Bronchial epithelial cell (primary cell): ENCODE measurements around the gene RELCH. TPM values are rescaled to one million over a fixed set of nuclear protein-coding genes. Genes with fewer than 3 reads are reported as not detected.
A peak's percentile ranks its signal among the peaks of the same experiment; 100 is the strongest.

Source experiments
- DNase-seq: peaks from one replicate; pipeline ENCODE4 v3.0.0-alpha.2; 2010; ENCODE audit warnings: low read depth
- FAIRE-seq: peaks from 2 replicates; lab custom pipeline; 2011; peaks lifted over from hg19 to GRCh38; lab: Jason Lieb, UNC
- H3K27me3 ChIP-seq: 2 replicates; pipeline ENCODE4 v1.5.1; 2011; ENCODE audit warnings: low read length; ENCODE audit not compliant: control insufficient read depth, insufficient read depth
- H3K36me3 ChIP-seq: 2 replicates; pipeline ENCODE4 v1.5.1; 2011; ENCODE audit warnings: low read length; ENCODE audit not compliant: control insufficient read depth, insufficient read depth
- H3K4me3 ChIP-seq: 2 replicates; pipeline ENCODE4 v1.5.1; 2011; ENCODE audit warnings: mild to moderate bottlenecking, low read depth, low read length, control low read depth
- total RNA-seq: library from RNA; depleted of rRNA; stranded (reverse); fragments of >200 nt; gene quantifications from 2 replicates; pipeline ENCODE4 v1.2.1, GENCODE V29; 2014
- TF ChIP-seq, protein P1 (sequence below): IDR thresholded peaks from 2 replicates; pipeline ENCODE4 v1.5.1; 2011; ENCODE audit warnings: mild to moderate bottlenecking, moderate library complexity, low read length, control low read depth, inconsistent platforms; ENCODE audit not compliant: insufficient read depth, severe bottlenecking

Gene RELCH
- total RNA-seq, 1 donor from 2014 or later, result 29.5 TPM

DNA sequence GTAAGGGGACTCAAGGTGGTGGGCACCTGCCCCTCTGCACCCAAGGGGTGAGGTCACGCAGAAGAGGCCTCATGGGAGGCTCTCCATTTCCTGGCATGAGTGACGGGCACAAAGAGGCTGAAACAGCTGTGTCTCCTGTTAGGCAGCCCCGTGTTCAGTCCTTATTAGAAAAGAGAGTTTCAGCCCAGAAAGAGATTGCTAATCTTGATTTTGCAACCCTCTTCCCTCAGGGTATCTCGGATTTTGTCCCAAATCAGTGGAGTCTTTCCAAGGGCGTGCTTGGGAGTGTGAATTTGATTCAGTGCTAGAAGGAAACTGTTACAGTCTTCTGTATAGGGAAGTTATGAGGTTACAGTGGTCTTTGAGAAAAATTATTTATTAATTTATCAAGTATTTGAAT is 148.4 kb downstream of the RELCH start:
- Histone ChIP-seq H3K36me3 (no peaks in the 10 kb centered on the region), H3K4me3 (no peak overlapping the region), H3K27me3 (no peaks in the 10 kb centered on the region)
- DNase-seq, result no peak
- TF ChIP-seq, protein P1, sequence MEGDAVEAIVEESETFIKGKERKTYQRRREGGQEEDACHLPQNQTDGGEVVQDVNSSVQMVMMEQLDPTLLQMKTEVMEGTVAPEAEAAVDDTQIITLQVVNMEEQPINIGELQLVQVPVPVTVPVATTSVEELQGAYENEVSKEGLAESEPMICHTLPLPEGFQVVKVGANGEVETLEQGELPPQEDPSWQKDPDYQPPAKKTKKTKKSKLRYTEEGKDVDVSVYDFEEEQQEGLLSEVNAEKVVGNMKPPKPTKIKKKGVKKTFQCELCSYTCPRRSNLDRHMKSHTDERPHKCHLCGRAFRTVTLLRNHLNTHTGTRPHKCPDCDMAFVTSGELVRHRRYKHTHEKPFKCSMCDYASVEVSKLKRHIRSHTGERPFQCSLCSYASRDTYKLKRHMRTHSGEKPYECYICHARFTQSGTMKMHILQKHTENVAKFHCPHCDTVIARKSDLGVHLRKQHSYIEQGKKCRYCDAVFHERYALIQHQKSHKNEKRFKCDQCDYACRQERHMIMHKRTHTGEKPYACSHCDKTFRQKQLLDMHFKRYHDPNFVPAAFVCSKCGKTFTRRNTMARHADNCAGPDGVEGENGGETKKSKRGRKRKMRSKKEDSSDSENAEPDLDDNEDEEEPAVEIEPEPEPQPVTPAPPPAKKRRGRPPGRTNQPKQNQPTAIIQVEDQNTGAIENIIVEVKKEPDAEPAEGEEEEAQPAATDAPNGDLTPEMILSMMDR, result no peak
- no peak for FAIRE-seq

DNA sequence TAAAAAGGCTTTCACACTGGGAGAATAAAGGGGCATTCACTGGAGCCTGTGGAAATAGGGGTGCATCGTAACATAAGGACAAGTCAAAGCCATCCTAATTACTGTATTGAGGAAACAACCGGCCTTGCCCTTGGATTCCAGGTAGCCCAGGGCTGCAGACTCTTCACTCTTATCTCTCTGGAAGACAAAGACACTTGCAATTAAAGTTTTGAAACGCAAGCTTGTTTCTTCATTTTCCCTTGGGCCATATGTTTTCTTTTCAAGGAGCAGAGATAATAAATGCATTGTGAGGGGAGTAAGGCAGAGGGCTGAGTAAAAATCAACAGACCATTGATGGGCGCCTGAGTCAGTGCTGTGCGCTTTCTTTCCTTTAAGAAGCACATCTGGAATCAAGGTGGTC is 149.6 kb downstream of the RELCH start:
- no peak for FAIRE-seq
- DNase-seq, result no peak
- Histone ChIP-seq H3K4me3 (no peak overlapping the region), H3K27me3 (no peaks in the 10 kb centered on the region), H3K36me3 (no peaks in the 10 kb centered on the region)
- TF ChIP-seq, protein P1, result no peak

DNA sequence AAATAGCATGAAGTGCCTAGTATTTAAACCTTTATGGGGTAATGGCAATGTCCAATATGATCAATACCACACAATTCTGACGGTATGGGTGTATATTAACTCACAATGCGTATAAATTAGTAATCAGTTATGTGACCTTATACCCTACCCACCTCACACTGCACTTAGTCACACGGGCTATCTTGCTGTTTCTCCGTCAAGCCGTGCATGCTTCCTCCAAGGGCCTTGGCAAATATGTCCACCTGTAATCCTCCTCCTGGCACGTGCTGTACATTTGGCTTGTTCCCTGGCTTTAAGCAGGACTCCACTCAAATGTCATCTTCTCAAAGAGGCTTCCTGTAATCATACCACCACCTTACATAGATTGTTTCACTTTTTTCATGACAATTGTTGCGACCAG is 150.3 kb downstream of the RELCH start:
- Histone ChIP-seq H3K4me3 (no peak overlapping the region), H3K36me3 (no peaks in the 10 kb centered on the region), H3K27me3 (no peaks in the 10 kb centered on the region)
- DNase-seq (no peak), FAIRE-seq (peak; percentile 47)
- TF ChIP-seq, protein P1, result no peak

DNA sequence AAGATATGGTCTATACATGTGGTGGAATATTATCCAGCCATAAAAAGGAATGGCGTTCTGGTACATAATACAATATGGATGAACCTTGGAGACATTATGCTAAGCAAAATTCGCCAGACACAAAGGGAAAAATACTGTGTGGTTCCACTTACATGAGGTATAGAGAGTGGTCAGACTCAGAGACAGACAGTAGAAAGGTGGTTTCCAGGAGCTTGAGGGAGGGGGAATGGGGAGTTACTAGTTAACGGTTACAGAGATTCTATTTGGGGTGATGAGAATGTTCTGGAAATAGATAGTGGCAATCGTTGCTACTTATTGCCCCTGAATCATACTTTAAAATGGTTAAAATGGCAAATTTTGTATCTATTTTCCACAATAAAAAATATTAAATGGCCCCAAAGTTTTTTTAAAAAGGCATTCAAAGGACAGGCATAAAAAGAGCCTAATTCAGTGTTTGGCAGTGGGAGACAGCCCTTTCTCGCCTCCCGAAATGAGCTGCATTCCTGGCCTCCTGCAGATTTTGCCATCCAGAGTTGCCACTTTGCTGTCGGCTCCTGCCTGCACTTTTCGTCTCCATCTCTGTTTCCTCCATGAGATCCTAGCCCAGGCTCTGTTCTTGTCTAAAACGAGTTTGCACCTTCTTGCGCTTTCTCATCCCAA is 151.5 kb downstream of the RELCH start:
- no peak for FAIRE-seq
- DNase-seq, result no peak

DNA sequence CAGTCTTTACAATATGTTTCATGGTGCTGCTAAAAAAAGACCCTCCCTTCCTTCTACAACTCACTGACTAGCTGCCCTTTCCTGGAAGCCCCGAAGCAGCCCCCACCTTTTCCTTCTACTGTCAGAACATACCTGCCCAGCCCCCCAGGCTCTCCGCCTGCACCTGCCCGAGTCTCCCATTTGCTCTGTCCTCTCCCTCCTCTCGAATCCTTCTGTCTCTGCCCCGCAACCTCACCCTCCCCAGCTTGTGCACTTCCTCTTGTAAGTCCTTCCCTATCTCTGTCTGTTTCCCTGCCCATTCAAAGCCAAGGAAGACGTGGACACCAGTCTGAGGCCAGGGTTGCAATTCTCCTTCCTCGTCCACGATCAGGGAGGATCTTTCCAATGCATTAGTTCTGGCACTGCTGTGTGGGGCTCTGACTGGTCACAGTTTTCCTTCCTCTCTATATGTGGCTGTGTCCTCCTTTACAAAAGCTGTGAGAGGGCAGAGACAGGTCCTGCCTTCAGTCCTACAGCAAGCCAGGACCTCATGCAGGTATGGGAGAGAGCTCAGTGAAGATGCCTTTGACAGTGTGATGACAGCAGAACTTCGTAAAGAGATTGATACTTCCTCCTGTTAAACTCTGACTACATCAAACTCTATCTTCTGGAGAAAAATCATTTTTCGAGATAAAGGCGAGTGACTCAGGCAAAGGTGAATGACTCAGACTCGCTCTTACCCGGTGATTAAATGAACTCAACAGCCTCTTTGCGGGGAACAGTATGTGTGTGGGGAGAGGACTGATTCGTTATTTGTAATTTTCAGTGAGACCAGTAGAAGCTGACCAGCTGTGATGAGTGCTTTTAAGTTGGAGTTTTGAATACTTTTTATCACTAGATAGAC is 152.3 kb downstream of the RELCH start:
- H3K36me3 ChIP-seq, result no peaks in the 10 kb centered on the region
- DNase-seq (peak; percentile 86), FAIRE-seq (peak; percentile 23)
- no peak overlapping the region for H3K4me3 ChIP-seq
- H3K27me3 ChIP-seq, result no peaks in the 10 kb centered on the region
- TF ChIP-seq, protein P1, result no peak

More for the DNA sequence above, 151.5 kb downstream of the RELCH start:
- H3K27me3 ChIP-seq, result no peaks in the 10 kb centered on the region
- H3K4me3 ChIP-seq, result no peak overlapping the region
- H3K36me3 ChIP-seq, result no peaks in the 10 kb centered on the region
- TF ChIP-seq, protein P1, result no peak
